Suppressor macrophage treated with lipopolysaccharide for 4 hours (primary cell): ENCODE results near the gene SLC29A4.
"Not testable (repeated sequence)": the region's sequence is repeated elsewhere in the genome, so short reads cannot be mapped to it uniquely, and the experiment has no call there.

Experiments
- DNase-seq: peaks from one replicate; pipeline ENCODE4 v3.0.0-alpha.2; 2020

The SLC29A4 gene, protein sequence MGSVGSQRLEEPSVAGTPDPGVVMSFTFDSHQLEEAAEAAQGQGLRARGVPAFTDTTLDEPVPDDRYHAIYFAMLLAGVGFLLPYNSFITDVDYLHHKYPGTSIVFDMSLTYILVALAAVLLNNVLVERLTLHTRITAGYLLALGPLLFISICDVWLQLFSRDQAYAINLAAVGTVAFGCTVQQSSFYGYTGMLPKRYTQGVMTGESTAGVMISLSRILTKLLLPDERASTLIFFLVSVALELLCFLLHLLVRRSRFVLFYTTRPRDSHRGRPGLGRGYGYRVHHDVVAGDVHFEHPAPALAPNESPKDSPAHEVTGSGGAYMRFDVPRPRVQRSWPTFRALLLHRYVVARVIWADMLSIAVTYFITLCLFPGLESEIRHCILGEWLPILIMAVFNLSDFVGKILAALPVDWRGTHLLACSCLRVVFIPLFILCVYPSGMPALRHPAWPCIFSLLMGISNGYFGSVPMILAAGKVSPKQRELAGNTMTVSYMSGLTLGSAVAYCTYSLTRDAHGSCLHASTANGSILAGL

DNA sequence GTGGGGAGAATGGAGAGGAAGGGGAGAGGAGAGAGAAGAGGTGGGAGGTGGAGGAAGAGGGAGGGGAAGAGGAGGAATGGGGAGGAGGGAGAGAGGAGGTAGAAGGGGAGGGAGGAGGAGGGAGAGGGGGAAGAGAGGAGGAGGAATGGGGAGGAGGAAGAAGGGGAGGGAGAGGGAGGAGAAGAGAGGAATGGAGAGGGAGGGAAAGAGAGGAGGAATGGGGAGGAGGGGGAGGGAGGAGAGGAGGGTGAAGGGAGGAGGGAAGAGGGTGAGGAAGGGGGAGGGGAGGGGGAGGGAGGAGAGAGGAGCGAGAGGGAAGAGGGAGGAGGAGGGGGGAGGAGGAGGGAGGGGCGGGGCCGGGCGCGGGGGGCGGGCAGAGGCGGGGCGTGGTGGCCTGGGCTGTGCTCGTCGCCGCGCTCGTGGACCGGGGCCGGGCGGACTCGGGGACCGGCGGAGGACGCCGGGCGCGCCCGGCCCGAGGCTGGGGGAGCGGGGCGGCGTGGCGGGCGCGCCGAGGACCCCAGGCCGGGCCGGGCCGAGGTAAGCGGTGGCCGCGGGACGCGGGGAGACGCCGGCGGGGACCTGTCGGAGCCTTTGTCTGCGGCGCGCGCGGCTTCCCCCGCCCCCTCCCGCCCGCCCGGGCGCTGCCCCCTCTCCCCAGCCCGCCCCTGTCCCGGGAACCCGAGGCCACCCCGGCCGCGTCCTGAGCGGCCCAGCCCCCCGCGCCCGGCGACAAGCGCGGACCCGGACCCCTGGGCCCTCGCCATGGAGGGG lies at the start of gene SLC29A4:
Gene SLC29A4 (plus strand): TSS at position 401 of the 774 bp plus-strand sequence. CDS start 4,874 bp downstream, outside the sequence.
- peak; percentile 31 for DNase-seq

- no peak for DNase-seq
These were observed 47.6 kb upstream of the SLC29A4 start for GRCh38 chr7:5234852-5235831.

GRCh38 chr7:5237286-5237685 lies 45.5 kb upstream of the SLC29A4 start:
- peak; percentile 88 for DNase-seq

- DNase-seq, result no peak
These were observed 44.2 kb upstream of the SLC29A4 start for GRCh38 chr7:5238500-5238899.

GRCh38 chr7:5243261-5243660 lies 39.5 kb upstream of the SLC29A4 start:
- no peak for DNase-seq

DNA sequence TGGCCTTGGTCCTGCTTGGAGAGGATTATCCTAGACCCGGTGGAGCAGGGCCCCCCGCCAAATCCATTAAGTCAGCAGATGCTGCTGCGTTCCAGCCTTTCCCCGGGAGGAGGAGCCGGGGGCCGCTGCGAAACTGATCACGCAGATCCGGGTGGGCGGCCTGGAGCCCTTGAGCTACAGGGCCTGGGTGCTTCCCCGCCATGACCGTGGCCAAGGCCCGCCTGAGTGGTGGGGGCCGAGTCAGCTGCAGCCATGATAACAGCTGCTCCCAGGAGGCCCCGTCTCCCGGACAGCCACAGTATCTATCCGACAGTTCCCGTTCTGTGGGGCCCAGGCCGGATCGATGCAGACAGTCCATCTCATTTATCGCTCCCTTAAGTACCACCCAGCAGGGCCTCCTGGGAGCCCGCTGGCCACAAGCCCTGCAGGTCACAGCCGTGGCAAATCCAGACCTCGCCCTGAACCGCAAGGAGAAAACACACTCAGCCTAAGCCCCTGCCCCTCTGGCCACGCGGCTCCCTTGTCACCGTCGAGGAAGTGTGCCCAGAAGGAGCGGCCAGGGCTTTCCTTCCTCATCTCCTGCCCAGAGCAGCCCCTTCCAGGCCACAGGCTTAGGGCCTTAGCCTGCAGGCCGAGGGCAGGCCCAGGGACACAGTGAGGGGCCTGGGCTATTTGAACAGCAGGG lies 34.4 kb upstream of the SLC29A4 start:
- DNase-seq, result no peak

- not testable (repeated sequence) for DNase-seq
These were observed 32.0 kb upstream of the SLC29A4 start for GRCh38 chr7:5250787-5251186.

DNA sequence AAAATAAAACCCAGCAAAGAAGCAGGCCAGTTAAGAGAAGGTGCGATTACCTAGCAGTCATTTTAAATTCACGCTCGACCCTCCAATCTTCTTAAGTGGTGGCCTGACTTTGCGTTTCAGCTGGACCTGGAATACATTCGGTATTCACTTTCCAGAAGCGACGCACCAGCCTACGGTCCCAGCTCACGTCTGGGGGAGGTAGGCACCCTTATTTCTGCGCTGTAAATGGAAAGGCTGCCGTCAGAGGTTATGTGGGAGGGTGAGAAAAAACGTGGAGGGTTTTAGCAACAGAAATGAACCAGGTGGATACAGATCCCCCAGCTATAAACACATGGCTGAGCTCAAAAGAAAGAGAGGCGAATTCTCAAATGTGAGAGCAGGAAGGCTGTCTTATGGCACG lies 29.2 kb upstream of the SLC29A4 start:
- DNase-seq, result not testable (repeated sequence)

DNA sequence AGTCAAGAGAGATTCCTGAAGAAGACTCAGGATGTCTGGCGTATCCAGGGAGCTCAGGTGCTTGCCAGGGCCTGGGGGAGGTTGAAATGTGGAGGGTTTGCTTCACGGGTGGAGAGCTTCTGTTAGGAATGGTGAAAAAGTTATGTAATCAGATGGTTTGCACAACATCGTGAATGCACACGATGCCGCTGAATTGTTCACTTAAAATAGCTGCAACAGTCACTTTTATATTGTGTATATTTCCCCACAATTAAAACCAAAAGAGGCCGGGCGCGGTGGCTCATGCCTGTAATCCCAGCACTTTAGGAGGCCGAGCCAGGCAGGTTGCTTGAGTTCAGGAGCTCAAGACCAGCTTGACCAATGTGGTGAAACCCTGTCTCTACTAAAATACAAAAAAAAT lies 28.4 kb upstream of the SLC29A4 start:
- not testable (repeated sequence) for DNase-seq

DNA sequence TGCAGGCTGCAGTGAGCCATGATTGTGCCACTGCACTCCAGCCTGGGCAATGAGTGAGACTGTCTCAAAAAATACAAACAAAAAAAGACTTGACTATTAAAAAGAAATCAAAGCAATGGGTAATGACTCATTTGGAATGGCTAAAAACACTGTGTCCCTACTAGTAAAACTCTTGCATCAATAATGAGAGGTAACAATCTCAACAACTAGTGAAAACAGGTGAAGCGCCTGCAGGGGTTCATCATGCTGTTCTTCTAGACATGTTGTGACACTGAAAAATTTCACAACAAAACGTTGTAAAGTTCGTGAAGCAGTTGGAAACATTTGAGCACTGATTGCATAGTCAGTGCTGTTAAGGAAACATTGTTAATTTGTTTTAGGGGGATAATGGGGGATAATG lies 26.9 kb upstream of the SLC29A4 start:
- DNase-seq, result no peak

DNA sequence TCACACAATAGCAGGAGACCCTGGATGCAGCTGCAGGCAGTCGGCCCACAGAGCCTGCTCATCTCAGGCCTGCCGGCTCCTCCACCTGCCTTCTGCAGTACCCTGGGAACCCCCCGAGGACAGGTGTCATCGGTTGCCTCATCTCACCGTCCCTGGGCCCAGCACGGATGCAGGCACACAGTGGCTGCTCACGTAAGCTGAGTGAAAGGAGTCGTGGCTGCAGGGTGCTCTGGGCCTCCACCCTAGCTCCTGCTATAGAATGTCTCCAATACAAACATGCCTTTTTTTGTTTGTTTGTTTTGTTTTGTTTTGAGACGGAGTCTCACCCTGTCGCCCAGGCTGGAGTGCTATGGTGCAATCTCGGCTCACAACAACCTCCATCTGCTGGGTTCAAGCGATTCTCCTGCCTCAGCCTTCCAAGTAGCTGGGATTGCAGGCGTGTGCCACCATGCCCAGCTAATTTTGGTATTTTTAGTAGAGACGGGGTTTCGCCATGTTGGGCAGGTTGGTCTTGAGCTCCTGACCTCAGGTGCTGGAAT lies 22.1 kb upstream of the SLC29A4 start:
- not testable (repeated sequence) for DNase-seq

DNA sequence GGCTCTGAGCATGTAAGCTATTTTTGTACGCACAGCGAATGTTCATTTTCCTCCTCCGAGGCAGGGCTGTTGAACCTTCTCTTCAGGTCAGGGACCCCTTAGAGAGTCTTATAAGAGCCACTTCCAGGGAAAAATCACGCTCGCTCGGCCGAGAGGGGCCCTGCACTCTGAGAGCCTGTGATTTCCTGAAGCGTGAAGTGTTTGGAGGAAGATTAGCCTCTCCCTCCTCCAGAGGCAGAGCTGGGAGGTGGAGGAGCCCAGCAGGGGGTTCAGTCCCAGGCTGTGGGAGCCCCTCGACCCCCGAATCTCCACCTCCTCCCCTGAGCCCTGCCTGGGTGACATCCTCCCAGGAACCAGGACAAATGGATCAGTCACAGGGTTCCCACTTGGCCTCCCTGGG lies 19.7 kb upstream of the SLC29A4 start:
- DNase-seq, result not testable (repeated sequence)

DNA sequence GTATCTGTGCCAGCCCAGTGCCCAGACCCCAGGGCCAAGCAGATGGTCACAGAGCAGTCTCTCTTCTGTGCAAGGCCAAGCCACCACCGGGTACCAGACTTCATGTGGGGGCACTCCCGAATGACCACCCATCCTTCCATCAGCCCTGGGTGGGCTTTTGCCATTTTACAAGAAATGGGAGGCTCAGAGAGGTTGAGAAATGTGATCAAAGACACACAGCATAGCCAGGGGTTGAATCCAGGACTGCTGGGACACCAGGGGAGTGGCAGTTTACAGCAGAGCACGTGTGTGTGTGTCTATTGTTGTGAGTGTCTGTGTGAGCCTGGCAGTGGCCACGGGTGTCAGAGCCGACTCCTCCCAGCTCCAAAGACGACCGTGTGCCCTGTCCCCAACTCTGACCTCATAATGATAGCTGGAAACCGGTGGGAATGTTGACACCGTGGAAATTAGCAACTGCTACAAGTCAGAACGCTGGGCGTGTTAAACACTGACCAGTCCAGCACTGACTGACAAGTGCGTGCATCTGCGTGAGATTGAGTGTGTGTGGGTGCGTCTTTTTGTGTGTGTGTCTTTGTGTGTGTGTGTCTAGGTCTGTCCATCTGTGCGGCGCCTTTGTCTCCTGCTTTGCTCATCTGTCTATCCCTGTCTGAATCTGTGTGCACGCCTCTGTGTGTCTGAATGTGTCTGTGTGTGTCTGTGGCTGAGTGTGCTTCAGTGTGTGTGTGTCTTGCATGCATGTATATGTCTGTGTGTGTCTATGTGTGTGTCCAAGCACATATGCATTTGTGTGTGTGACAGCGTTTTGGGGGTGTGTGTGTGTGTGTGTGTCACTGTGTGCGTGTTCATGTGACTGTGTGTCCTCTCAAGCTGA lies 17.2 kb upstream of the SLC29A4 start:
- no peak for DNase-seq

DNA sequence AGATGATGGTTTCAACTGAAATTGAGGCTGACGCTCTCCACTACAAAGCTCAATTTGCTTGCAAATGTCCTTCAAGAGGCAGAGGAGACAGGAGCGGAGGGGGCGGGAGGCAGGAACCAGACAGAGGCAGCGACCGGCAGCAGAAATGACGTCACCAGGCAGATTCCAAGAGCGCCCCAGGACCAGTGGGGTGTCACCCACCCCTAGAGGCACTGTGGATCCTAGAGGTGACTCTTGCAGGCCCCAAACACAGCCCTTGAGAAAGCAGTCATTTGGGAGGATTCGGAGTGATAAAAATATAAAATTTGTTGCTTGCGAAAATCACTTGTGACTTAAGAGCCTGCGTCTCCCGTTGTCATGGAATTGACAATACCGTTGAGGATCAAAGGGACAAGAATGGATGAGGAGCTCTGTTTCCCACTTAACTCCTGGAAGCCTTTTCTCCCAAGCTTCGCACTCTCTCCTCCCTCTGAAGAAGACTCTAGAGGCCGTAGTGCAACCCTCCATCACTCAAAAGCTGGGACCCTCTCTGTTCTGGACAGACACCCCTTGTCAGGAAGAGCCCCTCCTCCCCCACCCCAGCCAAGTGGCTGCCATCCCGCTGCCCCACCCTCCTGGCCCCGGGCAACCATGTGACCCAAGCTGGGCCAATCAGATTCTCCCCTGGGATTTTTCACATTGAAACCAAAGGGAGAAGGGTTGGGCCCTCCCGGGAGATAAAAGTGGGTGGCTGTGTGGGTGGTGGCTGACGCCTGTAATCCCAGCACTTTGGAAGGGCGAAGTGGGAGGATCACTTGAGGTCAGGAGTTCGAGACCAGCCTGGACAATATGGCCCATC lies 16.3 kb upstream of the SLC29A4 start:
- DNase-seq, result no peak

GRCh38 chr7:5267829-5268228 lies 14.9 kb upstream of the SLC29A4 start:
- peak; percentile 61 for DNase-seq

- DNase-seq, result not testable (repeated sequence)
These were observed 12.6 kb upstream of the SLC29A4 start for GRCh38 chr7:5269992-5270657.

DNA sequence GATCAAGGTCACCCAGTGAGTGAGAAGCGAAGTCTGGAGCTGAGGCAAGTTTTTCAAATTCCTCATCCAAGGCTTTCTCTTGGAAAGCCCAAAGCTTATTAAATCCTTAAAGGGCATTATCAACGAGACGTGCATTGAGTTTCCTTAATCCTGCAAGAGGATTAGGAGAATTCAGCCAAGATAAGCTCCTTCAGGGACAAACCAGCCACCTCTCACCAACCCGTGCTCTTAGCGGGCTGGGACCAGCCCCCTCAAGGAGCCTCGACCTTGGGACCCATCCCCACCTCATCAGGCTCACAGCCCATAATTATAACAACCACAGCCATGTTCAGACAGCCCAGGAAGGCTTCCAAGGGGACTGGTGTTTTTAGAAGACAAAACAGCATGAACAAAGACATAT lies 12.0 kb upstream of the SLC29A4 start:
- DNase-seq, result no peak

GRCh38 chr7:5273831-5274405 lies 8.8 kb upstream of the SLC29A4 start:
- DNase-seq, result not testable (repeated sequence)

DNA sequence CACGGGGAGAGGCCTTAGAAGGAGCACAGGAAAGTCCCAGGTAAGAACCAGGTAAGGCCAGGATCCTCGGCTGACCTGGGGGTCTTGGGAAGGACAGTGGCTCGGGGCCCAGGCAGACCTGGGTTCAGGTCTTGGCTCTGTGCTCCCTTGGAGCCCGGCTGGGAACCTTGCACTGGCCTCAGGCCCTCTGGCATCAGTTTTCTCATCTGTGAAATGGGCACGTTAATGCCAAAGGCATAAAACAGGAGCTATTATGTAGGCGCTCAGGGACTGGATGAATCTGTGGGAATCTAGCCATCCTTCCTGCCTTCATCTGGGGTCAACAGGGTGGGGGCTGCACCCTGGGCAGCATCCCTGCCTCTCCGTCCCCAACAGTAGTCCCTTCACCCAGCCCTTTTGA lies 8.3 kb upstream of the SLC29A4 start:
- no peak for DNase-seq
